GM12865 (cell line): ENCODE measurements around the gene CAPN15.

Experiments used
- DNase-seq: peaks from one replicate; pipeline ENCODE4 v3.0.0; 2010; ENCODE audit warnings: low read depth
- H3K4me3 ChIP-seq: 2 replicates; pipeline ENCODE4 v1.5.1; 2011; ENCODE audit warnings: mild to moderate bottlenecking, low read depth, low read length, control low read depth
- CTCF ChIP-seq: IDR thresholded peaks from 2 replicates; pipeline ENCODE4 v1.5.1; 2011; ENCODE audit warnings: low read length, control low read depth, low read depth, inconsistent platforms; ENCODE audit not compliant: insufficient read depth; ENCODE audit errors: missing control alignments

CAPN15 gene

DNA sequence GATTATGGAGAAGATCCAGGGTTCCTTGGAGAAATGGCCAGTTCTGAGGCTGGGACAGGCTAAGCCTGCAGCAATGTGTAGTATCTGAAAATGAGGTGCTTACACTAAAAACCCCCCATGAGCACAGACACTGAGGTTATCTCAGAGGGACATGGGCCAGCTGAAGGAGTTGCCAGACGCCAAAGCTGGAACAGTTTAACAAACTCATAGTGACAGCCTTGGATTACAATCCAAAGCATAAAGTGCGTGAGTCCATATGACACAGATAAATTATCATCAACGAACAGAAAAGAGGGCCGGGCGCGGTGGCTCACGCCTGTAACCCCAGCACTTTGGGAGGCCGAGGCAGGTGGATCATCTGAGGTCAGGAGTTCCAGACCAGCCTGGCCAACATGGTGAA lies 11.2 kb upstream of the CAPN15 start:
- no peak overlapping the region for H3K4me3 ChIP-seq
- TF ChIP-seq CTCF, result no peak
- DNase-seq, result no peak

DNA sequence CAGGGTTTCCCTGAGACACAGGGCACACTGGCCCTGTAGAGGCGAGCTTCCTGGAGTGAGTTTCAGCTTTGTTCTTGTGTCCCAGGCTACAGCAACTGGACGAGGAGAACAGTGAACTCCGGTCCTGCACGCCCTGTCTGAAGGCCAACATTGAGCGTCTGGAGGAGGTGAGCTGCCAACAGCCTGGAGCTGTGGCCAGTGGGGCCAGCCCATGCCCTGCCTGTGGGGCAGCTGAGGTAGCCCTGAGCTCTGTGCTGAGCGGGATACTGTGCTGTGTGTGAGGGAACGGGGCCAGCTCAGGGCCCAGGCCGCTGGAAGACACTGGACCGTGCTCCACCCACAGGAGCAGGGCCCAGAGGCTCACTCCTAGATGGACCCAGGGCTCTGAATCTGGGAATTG lies 8.7 kb upstream of the CAPN15 start:
- no peak for TF ChIP-seq CTCF
- H3K4me3 ChIP-seq, result no peak overlapping the region
- DNase-seq, result no peak

DNA sequence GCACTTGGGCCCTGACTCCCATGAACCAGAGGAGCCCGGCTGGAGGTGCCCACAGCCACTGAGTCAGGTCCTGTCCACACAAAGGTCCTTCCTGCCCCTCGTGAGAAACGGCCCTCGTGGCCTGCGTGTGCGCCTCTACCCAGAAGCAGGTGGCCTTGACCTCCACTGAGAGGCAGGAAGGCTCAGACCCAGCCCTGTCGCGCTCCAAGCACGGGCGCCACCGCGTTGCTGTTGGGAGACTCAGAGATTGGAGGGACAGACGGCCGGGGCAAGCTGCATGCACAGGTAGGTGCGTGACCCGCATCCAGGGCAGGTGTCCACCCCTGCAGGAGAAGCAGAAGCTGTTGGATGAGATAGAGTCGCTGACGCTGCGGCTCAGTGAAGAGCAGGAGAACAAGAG lies 8.1 kb upstream of the CAPN15 start:
- no peak for DNase-seq
- TF ChIP-seq CTCF, result no peak

GRCh38 chr16:519841-520687 lies 7.4 kb upstream of the CAPN15 start:
- TF ChIP-seq CTCF, result no peak
- DNase-seq, result no peak
- no peak overlapping the region for H3K4me3 ChIP-seq

More for the DNA sequence above, 8.1 kb upstream of the CAPN15 start:
- no peak overlapping the region for H3K4me3 ChIP-seq

DNA sequence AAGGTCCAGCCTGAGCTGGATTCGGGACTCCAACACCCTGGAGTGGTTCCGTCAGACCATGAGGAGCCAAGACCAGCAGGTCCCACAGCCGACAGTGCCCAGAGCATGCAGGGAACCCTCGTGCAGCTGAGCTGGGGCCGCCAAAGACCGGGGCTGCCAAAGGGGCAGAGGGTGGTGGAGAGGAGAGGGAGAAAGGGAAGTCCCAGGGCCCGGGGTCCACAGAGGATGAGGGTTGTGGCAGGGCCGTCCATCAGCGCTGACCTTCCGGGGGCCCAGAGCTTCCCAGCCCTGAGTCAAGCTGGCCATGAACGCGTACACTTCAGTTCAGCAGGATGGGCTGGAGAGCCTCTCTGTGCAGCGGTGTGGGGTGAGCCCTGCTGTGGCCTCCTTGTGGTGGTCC lies 6.7 kb upstream of the CAPN15 start:
- H3K4me3 ChIP-seq, result no peak overlapping the region
- TF ChIP-seq CTCF, result no peak
- no peak for DNase-seq

DNA sequence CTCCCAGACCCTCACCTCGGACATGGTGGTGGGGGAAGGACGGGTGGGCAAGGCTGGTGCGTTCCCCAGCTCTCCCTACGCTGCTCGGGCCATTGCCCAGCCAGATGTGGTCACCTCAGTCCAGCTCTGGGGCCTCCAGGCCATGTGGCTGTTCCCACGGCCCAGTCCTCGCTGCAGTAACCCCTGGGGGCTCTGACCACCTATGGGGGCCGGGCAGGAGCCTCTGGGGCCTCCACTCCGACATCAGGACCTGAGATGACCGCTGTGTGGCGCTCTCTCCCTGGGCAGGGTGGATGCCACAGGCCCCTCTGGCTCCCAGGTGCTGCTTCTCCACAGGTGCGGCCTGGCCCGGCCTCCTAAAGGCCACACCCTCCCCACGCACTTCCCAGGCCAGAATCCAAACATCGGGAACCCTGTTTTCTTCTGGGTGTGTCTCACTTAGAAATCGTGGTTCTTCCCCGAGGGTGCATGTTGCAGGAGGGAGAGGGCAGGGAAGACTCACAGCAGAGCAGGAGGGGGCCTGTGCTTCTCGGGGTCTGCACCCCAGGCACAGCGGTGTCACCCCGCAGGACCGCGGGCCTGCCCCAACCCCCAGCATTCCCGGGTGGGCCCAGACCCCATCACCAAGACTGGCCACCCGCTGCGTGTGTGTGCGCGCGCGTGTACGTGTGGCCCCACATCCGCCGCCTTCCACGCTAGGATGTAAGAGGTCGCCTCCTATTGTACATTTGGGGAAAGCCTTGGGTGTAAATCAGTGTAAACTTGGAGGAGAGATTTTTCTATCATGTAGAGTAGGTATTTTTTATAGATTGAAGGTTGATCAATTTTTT lies 5.9 kb upstream of the CAPN15 start:
- H3K4me3 ChIP-seq, result no peak overlapping the region
- no peak for TF ChIP-seq CTCF

More for the DNA sequence above, 5.9 kb upstream of the CAPN15 start:
- no peak for DNase-seq
